Testis (tissue), 3 donors: ENCODE results near the gene PCK1. TPM values are rescaled to one million over a fixed set of nuclear protein-coding genes. Genes with fewer than 3 reads are reported as not detected.

Source experiments
- DNase-seq: peaks from one replicate; pipeline ENCODE4 v3.0.0-alpha.2; 2019
- H3K27ac ChIP-seq, 2 donors: fragments of 200-600 bp; sonication (generic); one replicate each; pipeline ENCODE4 v1.5.1; 2019
- H3K27me3 ChIP-seq: fragments of 200-600 bp; sonication (generic); one replicate; pipeline ENCODE4 v1.5.1; 2019
- H3K36me3 ChIP-seq: fragments of 200-600 bp; sonication (generic); one replicate; pipeline ENCODE4 v1.5.1; 2017; ENCODE audit warnings: low read depth; ENCODE audit errors: missing control alignments
- H3K4me1 ChIP-seq: fragments of 200-600 bp; sonication (generic); one replicate; pipeline ENCODE4 v1.5.1; 2019
- H3K4me3 ChIP-seq, 2 donors: fragments of 200-600 bp; sonication (generic); one replicate each; pipeline ENCODE4 v1.5.1; 2017 to 2019
- H3K9me3 ChIP-seq: fragments of 200-600 bp; sonication (generic); one replicate; pipeline ENCODE4 v1.5.1; 2017
- CTCF ChIP-seq, 3 experiments: fragments of 450-650 bp in 2 of 3; fragments of 200-600 bp in 1 of 3; sonication (generic) in 1 of 3; IDR thresholded peaks; one replicate each; pipeline ENCODE4 v1.5.1; 2016 to 2019; ENCODE audit warnings: antibody characterized with exemption in 3 of 3, mild to moderate bottlenecking in 2 of 3, moderate library complexity in 1 of 3
- POLR2A ChIP-seq: fragments of 450-650 bp; IDR thresholded peaks from one replicate; pipeline ENCODE4 v1.6.1; 2017; ENCODE audit warnings: antibody characterized with exemption, mild to moderate bottlenecking, moderate library complexity
- WGBS, 2 donors: methylation state at CpG; one replicate each; pipeline ENCODE4 v1.1.5; 2018; 5-methylcytosine and 5-hydroxymethylcytosine counted together
- intact Hi-C: fragments of 100-400 bp; cut with DNase I; formaldehyde crosslinking; loops from one replicate; pipeline ENCODE4 v1.15.1; 2023; ENCODE audit warnings: low total_unique reads
- polyA plus RNA-seq: library from polyadenylated mRNA; stranded (reverse); fragments of 350-450 nt; fragmentation: Illumina TruSeq; extraction: RNeasy Lipid Tissue Mini Kit (QIAGEN cat#74804); gene quantifications from one replicate; pipeline ENCODE4 v1.2.3, GENCODE V29; 2014; ENCODE audit warnings: low read depth, low replicate concordance; ENCODE audit not compliant: insufficient read depth
- total RNA-seq, 2 donors: library from RNA; depleted of rRNA; stranded (reverse); fragments of >200 nt; gene quantifications; one replicate each; pipeline ENCODE4 v1.2.3, GENCODE V29; 2016

PCK1 gene
- total and polyA plus RNA-seq, 3 donors from 2014 or later, result 0.19 to 3.1 (median 0.88) TPM

GRCh38 chr20:57555457-57556184, 5.3 kb upstream of the PCK1 start:
- Histone ChIP-seq H3K27ac (no peak overlapping the region), H3K9me3 (no peaks in the 10 kb centered on the region)
- DNase-seq, result no peak

GRCh38 chr20:57556980-57557274, 4.0 kb upstream of the PCK1 start:
- Histone ChIP-seq H3K4me3 (no peak overlapping the region), H3K9me3 (no peaks in the 10 kb centered on the region), H3K4me1 (peaks cover 6% of the 10 kb centered on the region), H3K27me3 (no peaks in the 10 kb centered on the region), H3K27ac (no peak overlapping the region), H3K36me3 (no peaks in the 10 kb centered on the region)
- DNase-seq, result no peak
- 67 to 72% methylated on average over 3 of the region's 3 CpGs for WGBS, 2 donors
- TF ChIP-seq CTCF (IDR thresholded peaks at IDR 0.05) (no peak), POLR2A (no peak)
- intact Hi-C loops, result no loop called here

More at GRCh38 chr20:57555457-57556184, 5.3 kb upstream of the PCK1 start:
- intact Hi-C loops, result no loop called here
- peaks cover under 1% of the 10 kb centered on the region for H3K4me1 ChIP-seq
- TF ChIP-seq CTCF (IDR thresholded peaks at IDR 0.05), result no peak
- TF ChIP-seq POLR2A, result no peak
- WGBS, 2 donors, result 86 to 89% methylated on average over 11 of the region's 11 CpGs
- H3K27me3 ChIP-seq, result no peaks in the 10 kb centered on the region
- H3K4me3 ChIP-seq, result no peak overlapping the region
- no peaks in the 10 kb centered on the region for H3K36me3 ChIP-seq

GRCh38 chr20:57557926-57558613, 2.8 kb upstream of the PCK1 start:
- no peak for TF ChIP-seq CTCF (IDR thresholded peaks at IDR 0.05)
- TF ChIP-seq POLR2A, result no peak
- H3K27ac ChIP-seq, result no peak overlapping the region
- no peaks in the 10 kb centered on the region for H3K27me3 ChIP-seq
- intact Hi-C loops, result no loop called here
- H3K4me1 ChIP-seq, result peaks cover 6% of the 10 kb centered on the region
- DNase-seq, result no peak
- no peaks in the 10 kb centered on the region for H3K36me3 ChIP-seq
- no peak overlapping the region for H3K4me3 ChIP-seq
- no peaks in the 10 kb centered on the region for H3K9me3 ChIP-seq
- 78 to 80% methylated on average over 9 of the region's 9 CpGs for WGBS, 2 donors

GRCh38 chr20:57558614-57559288, 2.2 kb upstream of the PCK1 start:
- peaks cover 6% of the 10 kb centered on the region for H3K4me1 ChIP-seq
- intact Hi-C loops, result no loop called here
- no peaks in the 10 kb centered on the region for H3K27me3 ChIP-seq
- no peak for TF ChIP-seq POLR2A
- TF ChIP-seq CTCF (IDR thresholded peaks at IDR 0.05), result no peak
- H3K36me3 ChIP-seq, result no peaks in the 10 kb centered on the region
- DNase-seq, result no peak
- no peak overlapping the region for H3K4me3 ChIP-seq
- WGBS, 2 donors, result 70 to 77% methylated on average over 15 of the region's 15 CpGs
- H3K27ac ChIP-seq, result no peak overlapping the region
- no peaks in the 10 kb centered on the region for H3K9me3 ChIP-seq
